H1 (cell line): ENCODE measurements around the gene ARHGEF3. TPM values are rescaled to one million over a fixed set of nuclear protein-coding genes. Genes with fewer than 3 reads are reported as not detected.

Experiments
- CTBP2 ChIP-seq: IDR thresholded peaks from 2 replicates; pipeline ENCODE4 v1.7.0; 2011; ENCODE audit warnings: borderline replicate concordance, mild to moderate bottlenecking, moderate library complexity, mixed read lengths, low read length; ENCODE audit not compliant: insufficient read depth, insufficient read length
- EZH2 ChIP-seq: fragments of 200-600 bp; sonication (generic); IDR thresholded peaks from 2 replicates; pipeline ENCODE4 v1.7.1; 2012; ENCODE audit warnings: low read depth, mild to moderate bottlenecking, moderate library complexity, low read length, inconsistent platforms; ENCODE audit not compliant: severe bottlenecking
- PHF8 ChIP-seq: fragments of 200-600 bp; sonication (generic); conservative IDR thresholded peaks from 2 replicates; pipeline ENCODE4 v1.7.1; 2012; ENCODE audit warnings: low read depth, mild to moderate bottlenecking, inconsistent platforms, low read length, moderate library complexity
- POLR2A ChIP-seq, 2 experiments: IDR thresholded peaks; 1 replicate in 1 of 2; 2 replicates in 1 of 2; pipeline ENCODE4 v1.6.1; 2011; ENCODE audit warnings: low read depth in 2 of 2, low read length in 2 of 2, mild to moderate bottlenecking in 2 of 2; ENCODE audit errors: control extremely low read depth in 1 of 2
- RAD21 ChIP-seq, 2 experiments: IDR thresholded peaks in 1 of 2; conservative IDR thresholded peaks in 1 of 2; 2 replicates each; pipeline ENCODE4 v1.6.1; 2011; ENCODE audit warnings: low read depth in 2 of 2, low read length in 2 of 2, improper control_type of control experiment in 1 of 2, inconsistent platforms in 1 of 2, mild to moderate bottlenecking in 1 of 2, moderate library complexity in 1 of 2
- SIRT6 ChIP-seq: IDR thresholded peaks from one replicate; pipeline ENCODE4 v1.7.1; 2012; ENCODE audit warnings: low read length, inconsistent platforms
- polyA plus RNA-seq, 7 experiments: library from polyadenylated mRNA; depleted of rRNA in 3 of 7; stranded (reverse) in 5 of 7; unstranded in 2 of 7; fragments of >200 nt in 5 of 7; fragments of 200-250 nt in 2 of 7; gene quantifications; 1 replicate in 5 of 7; 2 replicates in 1 of 7; 4 replicates in 1 of 7; pipeline versions ENCODE4 v1.2.1 to v1.2.3, GENCODE V29; 2011 to 2013; ENCODE audit warnings: missing spikeins in 2 of 7, mixed read lengths in 2 of 7
- total RNA-seq: library from RNA; stranded (reverse); fragmentation: NEBNext Ultra II Directional; extraction: Animal tissue kit (Norgen Biotek cat#: 25700); gene quantifications from 2 replicates; pipeline ENCODE4 v1.2.1, GENCODE V29; 2021

The ARHGEF3 gene
- total and polyA plus RNA-seq, 2 of the 8 experiments (the other 6 are each of a cell fraction or from before 2014, with no cell fraction given): 2.8 to 6.0 TPM

DNA sequence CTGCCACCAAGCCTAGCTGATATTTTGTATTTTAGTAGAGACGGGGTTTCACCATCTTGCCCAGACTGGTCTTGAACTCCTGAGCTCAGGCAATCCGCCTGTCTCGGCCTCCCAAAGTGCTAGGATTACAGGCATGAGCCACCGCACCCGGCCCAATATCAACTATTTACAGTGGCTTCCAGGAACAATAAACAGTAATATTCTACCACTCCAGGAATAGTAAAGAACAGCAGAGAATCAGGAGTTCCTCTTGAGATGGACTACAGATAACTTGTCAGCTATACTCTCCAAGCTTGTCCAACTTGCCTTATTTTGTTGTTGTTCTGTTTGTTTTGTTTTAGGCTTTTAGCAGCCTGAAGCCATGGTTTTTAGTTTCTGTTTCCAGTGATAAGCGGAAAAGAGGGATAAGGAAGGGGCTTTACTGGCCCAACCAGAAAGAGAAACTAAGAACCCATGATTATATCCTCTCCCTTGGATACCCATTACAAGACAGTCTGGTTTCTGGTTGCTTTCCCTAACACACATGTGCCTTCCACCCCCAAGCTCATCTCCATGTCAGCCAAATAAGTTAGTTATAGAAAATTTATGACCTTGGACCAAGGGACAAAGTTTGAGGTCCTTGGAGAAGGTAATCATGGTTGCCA is 36.7 kb downstream of the ARHGEF3 start (continued):
- TF ChIP-seq RAD21 (IDR thresholded peaks at IDR 0.05 in 1 of 2, conservative IDR thresholded peaks at IDR 0.05 in 1 of 2; ENCODE audit: low read depth in 2 of 2, low read length in 2 of 2) (no peak), CTBP2 (no peak), EZH2 (no peak), PHF8 (no peak), POLR2A (IDR thresholded peaks at IDR 0.05; ENCODE audit: control extremely low read depth in 1 of 2, low read depth in 2 of 2, low read length in 2 of 2) (no peak), SIRT6 (no peak)
